GM23248 (cell line): ENCODE measurements around the gene CDC14C. TPM values are rescaled to one million over a fixed set of nuclear protein-coding genes. Genes with fewer than 3 reads are reported as not detected.

ENCODE experiments used
- DNase-seq: peaks from one replicate; pipeline ENCODE4 v3.0.0-alpha.2; 2015
- H2AFZ ChIP-seq: fragments of 200-600 bp; sonication (generic); 2 replicates; pipeline ENCODE4 v1.6.1; 2016; ENCODE audit warnings: antibody characterized with exemption
- H3F3A ChIP-seq: fragments of 200-600 bp; sonication (generic); 2 replicates; pipeline ENCODE4 v1.6.1; 2016; ENCODE audit warnings: mild to moderate bottlenecking, antibody characterized with exemption, mixed run types; ENCODE audit not compliant: insufficient read depth
- H3K27ac ChIP-seq: fragments of 200-600 bp; sonication (generic); 2 replicates; pipeline ENCODE4 v1.5.1; 2016; ENCODE audit warnings: mild to moderate bottlenecking
- H3K27me3 ChIP-seq: fragments of 200-600 bp; sonication (generic); replicated peaks from 2 replicates; pipeline ENCODE4 v1.6.1; 2016; ENCODE audit warnings: mild to moderate bottlenecking; ENCODE audit not compliant: insufficient read depth
- H3K36me3 ChIP-seq: fragments of 200-600 bp; sonication (generic); 2 replicates; pipeline ENCODE4 v1.6.1; 2016; ENCODE audit warnings: low read depth, mild to moderate bottlenecking
- H3K4me1 ChIP-seq: fragments of 200-600 bp; sonication (generic); 2 replicates; pipeline ENCODE4 v1.6.1; 2016; ENCODE audit warnings: mild to moderate bottlenecking; ENCODE audit not compliant: insufficient read depth
- H3K4me2 ChIP-seq: fragments of 200-600 bp; sonication (generic); one replicate; pipeline ENCODE4 v1.6.1; 2016; ENCODE audit warnings: mild to moderate bottlenecking; ENCODE audit not compliant: unreplicated experiment
- H3K4me3 ChIP-seq: fragments of 200-600 bp; sonication (generic); 2 replicates; pipeline ENCODE4 v1.5.1; 2016; ENCODE audit warnings: mild to moderate bottlenecking
- H3K79me2 ChIP-seq: fragments of 200-600 bp; sonication (generic); 2 replicates; pipeline ENCODE4 v1.6.1; 2016; ENCODE audit warnings: mild to moderate bottlenecking; ENCODE audit not compliant: insufficient read depth
- H3K9ac ChIP-seq: fragments of 200-600 bp; sonication (generic); 2 replicates; pipeline ENCODE4 v1.6.1; 2016; ENCODE audit warnings: mild to moderate bottlenecking
- H3K9me2 ChIP-seq: fragments of 200-600 bp; sonication (generic); 2 replicates; pipeline ENCODE4 v1.6.1; 2016; ENCODE audit warnings: mixed run types, mild to moderate bottlenecking, moderate library complexity; ENCODE audit not compliant: insufficient read depth
- H3K9me3 ChIP-seq: fragments of 200-600 bp; sonication (generic); one replicate; pipeline ENCODE4 v1.6.1; 2017; ENCODE audit warnings: low read depth
- H4K20me1 ChIP-seq: fragments of 200-600 bp; sonication (generic); 2 replicates; pipeline ENCODE4 v1.6.0; 2016; ENCODE audit not compliant: insufficient read depth
- EZH2 ChIP-seq: fragments of 200-600 bp; sonication (generic); IDR thresholded peaks from 2 replicates; pipeline ENCODE4 v1.6.1; 2018; ENCODE audit warnings: antibody characterized with exemption, mild to moderate bottlenecking; ENCODE audit not compliant: insufficient read depth, poor library complexity, severe bottlenecking
- EZH2phosphoT487 ChIP-seq: fragments of 200-600 bp; sonication (generic); IDR thresholded peaks from 2 replicates; pipeline ENCODE4 v1.6.1; 2018; ENCODE audit warnings: antibody characterized with exemption, moderate library complexity, mild to moderate bottlenecking, low read depth; ENCODE audit not compliant: insufficient read depth
- WGBS, 2 experiments: methylation state at CpG; one replicate each; pipeline ENCODE4 v1.1.6; 2015 to 2017; ENCODE audit warnings: low lambda C conversion rate in 2 of 2, low coverage in 1 of 2; ENCODE audit errors: missing lambda C conversion rate in 2 of 2; 5-methylcytosine and 5-hydroxymethylcytosine counted together
- in situ Hi-C: fragments of 300-500 bp; cut with MboI; formaldehyde crosslinking; loops from 2 replicates; pipeline ENCODE4 v1.15.0; 2020
- polyA plus RNA-seq: library from polyadenylated mRNA; unstranded; fragments of >200 nt; fragmentation: Nextera tagmentation; extraction: Ambion mirVana; gene quantifications from 2 replicates; pipeline ENCODE4 v1.2.1, GENCODE V29; 2016
- total RNA-seq: library from RNA; depleted of rRNA; stranded (reverse); fragments of >200 nt; shearing (Covaris generic); gene quantifications from 2 replicates; pipeline ENCODE4 v1.2.3, GENCODE V29; 2014

The CDC14C gene
- total and polyA plus RNA-seq, 2 experiments from 2014 or later: 0.11 TPM; not detected in 1

DNA sequence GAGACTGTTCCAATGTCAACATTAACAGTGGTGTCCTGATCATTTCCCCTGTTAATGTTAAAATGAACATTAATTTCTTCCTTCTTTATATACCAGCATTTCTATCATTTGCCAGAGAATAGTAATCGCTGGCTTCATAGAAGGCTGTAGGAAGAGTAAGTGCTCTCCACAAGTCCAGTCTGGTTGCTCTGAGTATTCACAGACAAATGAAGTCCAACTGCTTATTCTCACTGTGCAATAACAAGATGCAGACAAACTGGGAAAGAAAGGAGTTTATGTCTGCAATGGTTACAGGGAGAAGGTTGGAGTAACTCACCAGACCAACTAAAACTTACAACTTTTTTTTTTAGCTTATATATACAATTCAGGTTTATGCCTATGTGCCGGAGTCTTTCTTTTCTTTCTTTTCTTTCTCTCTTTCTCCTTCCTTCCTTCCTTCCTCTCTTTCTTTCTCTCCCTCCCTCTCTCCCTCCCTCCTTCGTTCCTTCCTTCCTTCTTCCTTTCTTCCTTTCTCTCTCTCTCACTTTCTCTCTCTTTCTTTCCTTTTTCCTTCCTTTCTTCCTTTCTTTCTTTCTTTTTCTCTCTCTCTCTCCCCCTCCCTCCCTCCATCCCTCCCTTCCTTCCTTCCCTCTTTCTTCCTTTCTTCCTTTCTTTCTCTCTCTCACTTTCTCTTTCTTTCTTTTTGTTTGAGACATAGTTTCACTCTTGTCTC, 19.1 kb downstream of the CDC14C start:
- no peaks in the 10 kb centered on the region for H3K27me3 ChIP-seq
- H3K4me1 ChIP-seq: no peaks in the 10 kb centered on the region
- DNase-seq: no peak
- no peaks in the 10 kb centered on the region for H3F3A ChIP-seq
- H3K79me2 ChIP-seq: no peaks in the 10 kb centered on the region
- H3K4me3 ChIP-seq: no peak overlapping the region
- no peak for TF ChIP-seq EZH2
- TF ChIP-seq EZH2phosphoT487: no peak
- H2AFZ ChIP-seq: no peak overlapping the region
- no peak overlapping the region for H3K27ac ChIP-seq
- H3K9me3 ChIP-seq: no peaks in the 10 kb centered on the region
- H4K20me1 ChIP-seq: no peaks in the 10 kb centered on the region
- no peaks in the 10 kb centered on the region for H3K36me3 ChIP-seq
- 43 to 64% methylated on average over 2 to 3 of the region's 3 CpGs for WGBS, 2 experiments
- no peak overlapping the region for H3K9ac ChIP-seq
- H3K9me2 ChIP-seq: no peaks in the 10 kb centered on the region
- H3K4me2 ChIP-seq: no peak overlapping the region
- in situ Hi-C loops: no loop called here

- Histone ChIP-seq H3F3A (no peaks in the 10 kb centered on the region), H3K36me3 (no peaks in the 10 kb centered on the region), H2AFZ (no peak overlapping the region), H3K9me2 (no peaks in the 10 kb centered on the region), H4K20me1 (no peaks in the 10 kb centered on the region), H3K27me3 (no peaks in the 10 kb centered on the region), H3K79me2 (no peaks in the 10 kb centered on the region), H3K27ac (no peak overlapping the region), H3K4me3 (no peak overlapping the region), H3K4me1 (no peaks in the 10 kb centered on the region), H3K9ac (no peak overlapping the region), H3K9me3 (no peaks in the 10 kb centered on the region), H3K4me2 (no peak overlapping the region)
- in situ Hi-C loops: no loop called here
- no peak for TF ChIP-seq EZH2
- TF ChIP-seq EZH2phosphoT487: no peak
- DNase-seq: no peak
Measured at GRCh38 chr7:48955916-48956315, 31.6 kb downstream of the CDC14C start.

- Histone ChIP-seq H3K4me1 (no peaks in the 10 kb centered on the region), H3K9ac (no peak overlapping the region), H3K79me2 (no peaks in the 10 kb centered on the region), H3K27ac (no peak overlapping the region), H3K4me2 (no peak overlapping the region), H3F3A (no peaks in the 10 kb centered on the region), H3K4me3 (no peak overlapping the region), H3K9me2 (no peaks in the 10 kb centered on the region), H3K9me3 (no peaks in the 10 kb centered on the region), H2AFZ (no peak overlapping the region), H3K36me3 (no peaks in the 10 kb centered on the region), H3K27me3 (no peaks in the 10 kb centered on the region), H4K20me1 (no peaks in the 10 kb centered on the region)
- in situ Hi-C loops: no loop called here
- no peak for TF ChIP-seq EZH2phosphoT487
- no peak for TF ChIP-seq EZH2
- DNase-seq: no peak
Measured at GRCh38 chr7:48959676-48960075, 35.3 kb downstream of the CDC14C start.

DNA sequence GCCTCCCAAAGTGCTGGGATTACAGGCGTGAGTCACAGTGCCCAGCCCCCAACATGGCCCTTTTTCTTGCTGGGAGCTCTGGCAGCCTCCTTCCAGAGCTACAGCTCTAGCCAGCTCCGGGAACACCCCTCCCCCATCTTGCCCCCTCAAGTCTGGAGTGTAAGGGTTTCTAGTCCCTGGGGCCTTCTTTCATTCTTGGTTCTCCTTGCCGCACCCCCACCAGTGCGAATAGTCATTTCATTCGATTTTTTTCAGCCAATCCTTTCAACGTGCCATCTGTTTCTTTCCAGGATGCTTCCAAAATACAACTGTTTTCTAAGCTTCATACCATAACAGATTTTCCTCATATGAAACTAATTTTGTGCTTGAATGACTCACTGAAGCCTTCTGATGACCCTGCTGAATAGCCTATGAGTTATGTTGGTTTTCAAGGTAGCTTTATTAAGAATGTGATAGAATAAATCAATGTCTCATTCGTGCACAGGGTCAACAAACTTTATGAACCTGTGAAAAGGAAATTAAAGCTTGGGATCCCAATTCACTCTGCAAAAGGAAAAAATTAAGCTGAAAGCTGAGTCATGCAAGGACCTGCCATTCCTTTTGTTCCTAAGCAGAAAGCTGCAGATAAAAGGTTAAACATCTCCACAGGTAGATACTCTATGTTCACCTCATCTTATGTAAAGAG, 38.6 kb downstream of the CDC14C start:
- no peak overlapping the region for H3K27ac ChIP-seq
- H3K27me3 ChIP-seq: no peaks in the 10 kb centered on the region
- no peaks in the 10 kb centered on the region for H3K36me3 ChIP-seq
- no peak overlapping the region for H3K4me3 ChIP-seq
- in situ Hi-C loops: no loop called here
- no peak for DNase-seq
- TF ChIP-seq EZH2phosphoT487: no peak
- no peak for TF ChIP-seq EZH2
- no peaks in the 10 kb centered on the region for H3K9me3 ChIP-seq
- H3K4me2 ChIP-seq: no peak overlapping the region
- 7% methylated on average over 7 of the region's 7 CpGs for WGBS, 2 experiments
- H3F3A ChIP-seq: no peaks in the 10 kb centered on the region
- no peak overlapping the region for H2AFZ ChIP-seq
- no peaks in the 10 kb centered on the region for H4K20me1 ChIP-seq
- no peaks in the 10 kb centered on the region for H3K9me2 ChIP-seq
- H3K4me1 ChIP-seq: no peaks in the 10 kb centered on the region
- H3K79me2 ChIP-seq: no peaks in the 10 kb centered on the region
- no peak overlapping the region for H3K9ac ChIP-seq
